H1 (cell line): ENCODE measurements around the gene RPS6KC1. TPM values are rescaled to one million over a fixed set of nuclear protein-coding genes. Genes with fewer than 3 reads are reported as not detected.

Experiments
- CBX5 ChIP-seq: fragments of 300-800, 300-1000 bp; sonication (generic); IDR thresholded peaks from 2 replicates; pipeline ENCODE4 v1.7.1; 2016; ENCODE audit warnings: antibody characterized with exemption, low read length, low read depth
- CHD7 ChIP-seq: fragments of 300-600 bp; sonication (generic); IDR thresholded peaks from 2 replicates; pipeline ENCODE4 v1.7.1; 2012; ENCODE audit warnings: low read length, moderate library complexity, mild to moderate bottlenecking, inconsistent platforms; ENCODE audit not compliant: insufficient replicate concordance
- E2F6 ChIP-seq: IDR thresholded peaks from 2 replicates; pipeline ENCODE4 v1.6.1; 2012; ENCODE audit warnings: inconsistent platforms
- SIX5 ChIP-seq: IDR thresholded peaks from 2 replicates; pipeline ENCODE4 v1.6.1; 2011; ENCODE audit warnings: mild to moderate bottlenecking, low read depth, low read length
- polyA plus RNA-seq, 7 experiments: library from polyadenylated mRNA; depleted of rRNA in 3 of 7; stranded (reverse) in 5 of 7; unstranded in 2 of 7; fragments of >200 nt in 5 of 7; fragments of 200-250 nt in 2 of 7; gene quantifications; 1 replicate in 5 of 7; 2 replicates in 1 of 7; 4 replicates in 1 of 7; pipeline versions ENCODE4 v1.2.1 to v1.2.3, GENCODE V29; 2011 to 2013; ENCODE audit warnings: missing spikeins in 2 of 7, mixed read lengths in 2 of 7
- total RNA-seq: library from RNA; stranded (reverse); fragmentation: NEBNext Ultra II Directional; extraction: Animal tissue kit (Norgen Biotek cat#: 25700); gene quantifications from 2 replicates; pipeline ENCODE4 v1.2.1, GENCODE V29; 2021

RPS6KC1 gene
- total and polyA plus RNA-seq, 2 of the 8 experiments (the other 6 are each of a cell fraction or from before 2014, with no cell fraction given), result 4.9 to 17.6 TPM

GRCh38 chr1:213124590-213124989 is 73.5 kb downstream of the RPS6KC1 start (continued):
- TF ChIP-seq CHD7, result no peak
- no peak for TF ChIP-seq CBX5
- TF ChIP-seq SIX5, result no peak
- TF ChIP-seq E2F6, result no peak
